Stomach (tissue), 4 donors: Measurements from ENCODE around the gene USP46.

Source experiments
- EP300 ChIP-seq: sonication (generic); formaldehyde crosslinking; IDR thresholded peaks from one replicate; pipeline ENCODE4 v1.6.1; 2017; ENCODE audit warnings: antibody characterized with exemption
- POLR2A ChIP-seq, 4 donors: fragments of 450-650 bp; IDR thresholded peaks; one replicate each; pipeline ENCODE4 v1.6.1; 2016; ENCODE audit warnings: antibody characterized with exemption in 4 of 4, control low read depth in 2 of 4, mild to moderate bottlenecking in 1 of 4, moderate library complexity in 1 of 4
- TF ChIP-seq, protein P1 (sequence below), 7 experiments: fragments of 450-650 bp in 4 of 7; fragments of 200-600 bp in 3 of 7; sonication (generic) in 3 of 7; IDR thresholded peaks; one replicate each; pipeline ENCODE4 v1.5.1; 2016 to 2019; ENCODE audit warnings: antibody characterized with exemption in 7 of 7, control low read depth in 2 of 7, mild to moderate bottlenecking in 1 of 7

DNA sequence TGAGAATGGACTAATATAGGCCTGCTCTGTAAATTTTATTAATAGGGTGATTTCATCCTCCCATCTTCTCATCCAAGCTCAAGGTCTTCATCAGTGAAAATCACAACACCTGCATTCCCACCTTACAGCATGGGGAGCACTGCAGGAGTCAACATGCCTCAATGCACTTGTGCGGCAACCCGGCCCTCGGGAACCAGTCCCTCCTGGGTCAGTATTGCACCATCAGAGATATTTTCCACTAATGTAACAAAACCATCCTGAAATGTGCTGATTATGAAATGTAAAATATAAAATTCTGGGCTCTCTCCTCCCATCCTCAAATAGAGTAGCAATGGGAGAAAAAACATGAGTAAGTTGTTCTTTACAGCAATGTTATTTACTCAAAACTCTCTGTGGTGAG is 13.0 kb downstream of the USP46 start:
- TF ChIP-seq POLR2A (IDR thresholded peaks at IDR 0.05): no peak
- TF ChIP-seq, protein P1, sequence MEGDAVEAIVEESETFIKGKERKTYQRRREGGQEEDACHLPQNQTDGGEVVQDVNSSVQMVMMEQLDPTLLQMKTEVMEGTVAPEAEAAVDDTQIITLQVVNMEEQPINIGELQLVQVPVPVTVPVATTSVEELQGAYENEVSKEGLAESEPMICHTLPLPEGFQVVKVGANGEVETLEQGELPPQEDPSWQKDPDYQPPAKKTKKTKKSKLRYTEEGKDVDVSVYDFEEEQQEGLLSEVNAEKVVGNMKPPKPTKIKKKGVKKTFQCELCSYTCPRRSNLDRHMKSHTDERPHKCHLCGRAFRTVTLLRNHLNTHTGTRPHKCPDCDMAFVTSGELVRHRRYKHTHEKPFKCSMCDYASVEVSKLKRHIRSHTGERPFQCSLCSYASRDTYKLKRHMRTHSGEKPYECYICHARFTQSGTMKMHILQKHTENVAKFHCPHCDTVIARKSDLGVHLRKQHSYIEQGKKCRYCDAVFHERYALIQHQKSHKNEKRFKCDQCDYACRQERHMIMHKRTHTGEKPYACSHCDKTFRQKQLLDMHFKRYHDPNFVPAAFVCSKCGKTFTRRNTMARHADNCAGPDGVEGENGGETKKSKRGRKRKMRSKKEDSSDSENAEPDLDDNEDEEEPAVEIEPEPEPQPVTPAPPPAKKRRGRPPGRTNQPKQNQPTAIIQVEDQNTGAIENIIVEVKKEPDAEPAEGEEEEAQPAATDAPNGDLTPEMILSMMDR (IDR thresholded peaks at IDR 0.05): no peak
- no peak for TF ChIP-seq EP300
